H1 (cell line): ENCODE results near the gene ZNF407.

Experiments used
- BCL11A ChIP-seq, 2 experiments: IDR thresholded peaks; one replicate each; pipeline ENCODE4 v1.6.1; 2011; ENCODE audit warnings: low read depth in 2 of 2, low read length in 2 of 2, mild to moderate bottlenecking in 2 of 2
- EP300 ChIP-seq, 2 experiments: IDR thresholded peaks; 1 replicate in 1 of 2; 2 replicates in 1 of 2; pipeline ENCODE4 v1.6.1; 2011 to 2012; ENCODE audit warnings: low read depth in 2 of 2, low read length in 2 of 2, mild to moderate bottlenecking in 2 of 2, borderline replicate concordance in 1 of 2, inconsistent platforms in 1 of 2, moderate library complexity in 1 of 2
- JUND ChIP-seq: IDR thresholded peaks from 2 replicates; pipeline ENCODE4 v1.6.1; 2011; ENCODE audit warnings: mild to moderate bottlenecking, improper control_type of control experiment, low read length
- SP1 ChIP-seq: IDR thresholded peaks from 2 replicates; pipeline ENCODE4 v1.6.1; 2011; ENCODE audit warnings: low read depth, low read length
- TF ChIP-seq, protein P1 (sequence below), 3 experiments: IDR thresholded peaks; 1 replicate in 2 of 3; 2 replicates in 1 of 3; pipeline versions ENCODE4 v1.5.1 to v1.6.1; 2011; ENCODE audit warnings: low read length in 3 of 3, mild to moderate bottlenecking in 3 of 3, inconsistent platforms in 2 of 3, low read depth in 1 of 3, moderate library complexity in 1 of 3; ENCODE audit not compliant: insufficient read depth in 1 of 3; ENCODE audit errors: control extremely low read depth in 1 of 3

- TF ChIP-seq EP300 (IDR thresholded peaks at IDR 0.05; ENCODE audit: borderline replicate concordance in 1 of 2, low read depth in 2 of 2, low read length in 2 of 2) = no peak
- TF ChIP-seq, protein P1, sequence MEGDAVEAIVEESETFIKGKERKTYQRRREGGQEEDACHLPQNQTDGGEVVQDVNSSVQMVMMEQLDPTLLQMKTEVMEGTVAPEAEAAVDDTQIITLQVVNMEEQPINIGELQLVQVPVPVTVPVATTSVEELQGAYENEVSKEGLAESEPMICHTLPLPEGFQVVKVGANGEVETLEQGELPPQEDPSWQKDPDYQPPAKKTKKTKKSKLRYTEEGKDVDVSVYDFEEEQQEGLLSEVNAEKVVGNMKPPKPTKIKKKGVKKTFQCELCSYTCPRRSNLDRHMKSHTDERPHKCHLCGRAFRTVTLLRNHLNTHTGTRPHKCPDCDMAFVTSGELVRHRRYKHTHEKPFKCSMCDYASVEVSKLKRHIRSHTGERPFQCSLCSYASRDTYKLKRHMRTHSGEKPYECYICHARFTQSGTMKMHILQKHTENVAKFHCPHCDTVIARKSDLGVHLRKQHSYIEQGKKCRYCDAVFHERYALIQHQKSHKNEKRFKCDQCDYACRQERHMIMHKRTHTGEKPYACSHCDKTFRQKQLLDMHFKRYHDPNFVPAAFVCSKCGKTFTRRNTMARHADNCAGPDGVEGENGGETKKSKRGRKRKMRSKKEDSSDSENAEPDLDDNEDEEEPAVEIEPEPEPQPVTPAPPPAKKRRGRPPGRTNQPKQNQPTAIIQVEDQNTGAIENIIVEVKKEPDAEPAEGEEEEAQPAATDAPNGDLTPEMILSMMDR (IDR thresholded peaks at IDR 0.05; ENCODE audit: control extremely low read depth in 1 of 3, insufficient read depth in 1 of 3, low read depth in 1 of 3, low read length in 3 of 3) = no peak
- TF ChIP-seq JUND = no peak
- no peak for TF ChIP-seq SP1
- no peak for TF ChIP-seq BCL11A (IDR thresholded peaks at IDR 0.05; ENCODE audit: low read depth in 2 of 2, low read length in 2 of 2)
These were observed 319.2 kb downstream of the ZNF407 start for GRCh38 chr18:74916773-74917393.
